Caco-2 (cell line): ENCODE measurements around the gene MICU1. TPM values are rescaled to one million over a fixed set of nuclear protein-coding genes. Genes with fewer than 3 reads are reported as not detected.

Source experiments
- BruUV-seq: library from RNA; stranded (reverse); fragments of 400-500 nt; replicated peaks from 2 replicates; lab custom pipeline; 2021; lab: Mats Ljungman, UMichigan
- CTCF ChIA-PET: fragments of 300-600 bp; sonication (Branson Sonifier 250); formaldehyde crosslinking; loops from one replicate; lab custom pipeline; 2022; ENCODE audit warnings: antibody characterized with exemption; lab: Charles Lee
- POLR2A ChIA-PET: fragments of 300-600 bp; sonication (Branson Sonifier 250); formaldehyde crosslinking; loops from one replicate; lab custom pipeline; 2022; ENCODE audit warnings: antibody characterized with exemption; lab: Charles Lee
- DNase-seq, 2 experiments: peaks; one replicate each; pipeline versions ENCODE4 v3.0.0 to v3.0.0-alpha.2; 2020 to 2022
- H3K27me3 ChIP-seq: replicated peaks from 2 replicates; pipeline ENCODE4 v1.6.0; 2011; ENCODE audit warnings: low read length; ENCODE audit not compliant: control insufficient read depth, insufficient read depth
- H3K36me3 ChIP-seq: 2 replicates; pipeline ENCODE4 v1.5.1; 2011; ENCODE audit warnings: low read length; ENCODE audit not compliant: control insufficient read depth, insufficient read depth
- H3K4me1 ChIP-seq: fragments of 250-450 bp; sonication (Bioruptor Pico); 2 replicates; pipeline ENCODE4 v1.5.1; 2020; ENCODE audit warnings: mild to moderate bottlenecking
- H3K4me3 ChIP-seq: 2 replicates; pipeline ENCODE4 v1.5.1; 2011; ENCODE audit warnings: low read depth, mild to moderate bottlenecking, control low read depth, low read length
- H3K9me3 ChIP-seq: fragments of 250-450 bp; sonication (Bioruptor Pico); 2 replicates; pipeline ENCODE4 v1.5.1; 2020; ENCODE audit warnings: mild to moderate bottlenecking, moderate library complexity
- H3K27ac Mint-ChIP-seq: one replicate; pipeline ENCODE4 v1.8.0; 2022; ENCODE audit warnings: mixed read lengths; ENCODE audit not compliant: unreplicated experiment
- H3K27me3 Mint-ChIP-seq: one replicate; pipeline ENCODE4 v1.8.0; 2022; ENCODE audit warnings: mixed read lengths; ENCODE audit not compliant: insufficient read depth, unreplicated experiment
- H3K36me3 Mint-ChIP-seq: one replicate; pipeline ENCODE4 v1.8.0; 2022; ENCODE audit warnings: mild to moderate bottlenecking, mixed read lengths; ENCODE audit not compliant: insufficient read depth, unreplicated experiment
- H3K4me1 Mint-ChIP-seq: one replicate; pipeline ENCODE4 v1.8.0; 2022; ENCODE audit warnings: low read depth, mixed read lengths; ENCODE audit not compliant: unreplicated experiment
- H3K4me3 Mint-ChIP-seq: one replicate; pipeline ENCODE4 v1.8.0; 2022; ENCODE audit warnings: mild to moderate bottlenecking, moderate library complexity, mixed read lengths; ENCODE audit not compliant: unreplicated experiment
- H3K9me3 Mint-ChIP-seq: one replicate; pipeline ENCODE4 v1.8.0; 2022; ENCODE audit warnings: mixed read lengths; ENCODE audit not compliant: unreplicated experiment
- intact Hi-C: fragments of 100-400 bp; cut with micrococcal nuclease; formaldehyde crosslinking; loops from one replicate; pipeline ENCODE4 v1.10.0; 2022; ENCODE audit not compliant: unreplicated experiment
- total RNA-seq: library from RNA; stranded (reverse); gene quantifications from 2 replicates; pipeline ENCODE4 v1.2.3, GENCODE V29; 2022
- TF ChIP-seq, protein P1 (sequence below), 2 experiments: fragments of 200-600 bp in 1 of 2; IDR thresholded peaks; 1 replicate in 1 of 2; 2 replicates in 1 of 2; pipeline versions ENCODE4 v1.5.1 to v1.8.0; 2011 to 2022; ENCODE audit warnings: antibody characterized with exemption in 1 of 2, control low read depth in 1 of 2, inconsistent platforms in 1 of 2, low read depth in 1 of 2, low read length in 1 of 2, mild to moderate bottlenecking in 1 of 2, moderate library complexity in 1 of 2; ENCODE audit not compliant: insufficient read depth in 1 of 2, severe bottlenecking in 1 of 2, unreplicated experiment in 1 of 2

Gene MICU1
- total RNA-seq, 1 experiment from 2014 or later, result 83.2 TPM

DNA sequence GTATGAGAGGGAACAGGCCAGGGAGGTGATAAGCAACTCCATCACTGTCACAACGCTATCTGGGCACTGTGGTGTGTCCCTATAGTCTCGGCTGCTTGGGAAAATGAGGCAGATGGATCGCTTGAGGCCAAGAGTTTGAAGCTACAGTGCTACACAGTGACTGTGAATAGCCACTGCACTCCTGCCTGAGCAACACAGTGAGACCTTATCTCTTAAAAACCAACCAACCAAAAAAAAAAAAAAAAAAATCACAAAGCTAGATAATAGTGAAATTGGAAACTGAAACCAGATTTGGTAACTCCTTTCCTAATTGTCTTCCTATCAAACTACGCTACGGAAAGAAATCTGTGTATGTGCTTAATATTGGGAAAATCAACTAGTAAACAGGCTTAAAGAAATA lies 14.1 kb downstream of the MICU1 start:
- no peaks in the 10 kb centered on the region; the same call in 1 of the 2 replicates for H3K36me3 ChIP-seq
- TF ChIP-seq, protein P1, sequence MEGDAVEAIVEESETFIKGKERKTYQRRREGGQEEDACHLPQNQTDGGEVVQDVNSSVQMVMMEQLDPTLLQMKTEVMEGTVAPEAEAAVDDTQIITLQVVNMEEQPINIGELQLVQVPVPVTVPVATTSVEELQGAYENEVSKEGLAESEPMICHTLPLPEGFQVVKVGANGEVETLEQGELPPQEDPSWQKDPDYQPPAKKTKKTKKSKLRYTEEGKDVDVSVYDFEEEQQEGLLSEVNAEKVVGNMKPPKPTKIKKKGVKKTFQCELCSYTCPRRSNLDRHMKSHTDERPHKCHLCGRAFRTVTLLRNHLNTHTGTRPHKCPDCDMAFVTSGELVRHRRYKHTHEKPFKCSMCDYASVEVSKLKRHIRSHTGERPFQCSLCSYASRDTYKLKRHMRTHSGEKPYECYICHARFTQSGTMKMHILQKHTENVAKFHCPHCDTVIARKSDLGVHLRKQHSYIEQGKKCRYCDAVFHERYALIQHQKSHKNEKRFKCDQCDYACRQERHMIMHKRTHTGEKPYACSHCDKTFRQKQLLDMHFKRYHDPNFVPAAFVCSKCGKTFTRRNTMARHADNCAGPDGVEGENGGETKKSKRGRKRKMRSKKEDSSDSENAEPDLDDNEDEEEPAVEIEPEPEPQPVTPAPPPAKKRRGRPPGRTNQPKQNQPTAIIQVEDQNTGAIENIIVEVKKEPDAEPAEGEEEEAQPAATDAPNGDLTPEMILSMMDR (IDR thresholded peaks at IDR 0.05; ENCODE audit: insufficient read depth in 1 of 2, low read depth in 1 of 2, low read length in 1 of 2, severe bottlenecking in 1 of 2, unreplicated experiment in 1 of 2), result no peak
- H3K9me3 ChIP-seq, result no peaks in the 10 kb centered on the region
- H3K4me1 ChIP-seq, result no peaks in the 10 kb centered on the region
- peaks cover 6% of the 10 kb centered on the region for H3K36me3 Mint-ChIP-seq
- intact Hi-C loops, result no loop called here
- no peak overlapping the region for H3K4me3 ChIP-seq
- BruUV-seq, result no TSS peak
- H3K27me3 Mint-ChIP-seq, result no peaks in the 10 kb centered on the region
- H3K27ac Mint-ChIP-seq, result no peak overlapping the region
- DNase-seq, result no peak
- H3K27me3 ChIP-seq, result no peaks in the 10 kb centered on the region
- POLR2A ChIA-PET, result no interaction called here
- H3K9me3 Mint-ChIP-seq, result no peaks in the 10 kb centered on the region
- no peak overlapping the region for H3K4me3 Mint-ChIP-seq
- no peaks in the 10 kb centered on the region for H3K4me1 Mint-ChIP-seq
- CTCF ChIA-PET, result interaction anchor here (0.6 kb wide), 1 partner anchor 485 kb away, joined by 3 read pairs; no protein-coding TSS in a partner anchor

DNA sequence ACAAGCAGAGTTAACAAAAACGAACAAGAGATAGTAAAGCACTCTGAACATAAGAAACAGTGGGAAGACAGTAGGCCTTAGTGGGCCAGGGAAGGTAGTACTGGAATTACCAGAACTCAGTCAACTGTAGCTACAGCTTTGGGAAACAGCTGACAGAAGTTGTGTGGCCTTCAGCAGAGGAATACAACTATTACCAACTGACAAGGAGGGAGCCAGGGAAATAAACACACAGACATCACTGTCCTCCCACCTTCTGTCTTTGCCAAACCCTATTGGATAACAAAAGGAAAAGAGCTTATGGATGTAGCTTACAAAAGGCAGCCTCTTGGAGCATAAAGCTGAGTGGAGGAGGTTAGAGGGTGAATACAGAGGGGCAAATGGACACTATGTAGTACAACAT lies 15.4 kb downstream of the MICU1 start:
- Mint-ChIP-seq H3K4me3 (no peak overlapping the region), H3K4me1 (no peaks in the 10 kb centered on the region), H3K36me3 (peaks cover 6% of the 10 kb centered on the region), H3K9me3 (no peaks in the 10 kb centered on the region), H3K27me3 (no peaks in the 10 kb centered on the region), H3K27ac (no peak overlapping the region)
- intact Hi-C loops, result no loop called here
- Histone ChIP-seq H3K36me3 (no peaks in the 10 kb centered on the region; the same call in 1 of the 2 replicates), H3K4me1 (no peaks in the 10 kb centered on the region), H3K9me3 (no peaks in the 10 kb centered on the region), H3K4me3 (no peak overlapping the region), H3K27me3 (no peaks in the 10 kb centered on the region)
- BruUV-seq, result no TSS peak
- ChIA-PET POLR2A (no interaction called here), CTCF (interaction anchor here (1.2 kb wide), 1 partner anchor 86 kb away, joined by 3 read pairs; no protein-coding TSS in a partner anchor)
- TF ChIP-seq, protein P1 (IDR thresholded peaks at IDR 0.05; ENCODE audit: insufficient read depth in 1 of 2, low read depth in 1 of 2, low read length in 1 of 2, severe bottlenecking in 1 of 2, unreplicated experiment in 1 of 2), result no peak
- DNase-seq, result no peak

DNA sequence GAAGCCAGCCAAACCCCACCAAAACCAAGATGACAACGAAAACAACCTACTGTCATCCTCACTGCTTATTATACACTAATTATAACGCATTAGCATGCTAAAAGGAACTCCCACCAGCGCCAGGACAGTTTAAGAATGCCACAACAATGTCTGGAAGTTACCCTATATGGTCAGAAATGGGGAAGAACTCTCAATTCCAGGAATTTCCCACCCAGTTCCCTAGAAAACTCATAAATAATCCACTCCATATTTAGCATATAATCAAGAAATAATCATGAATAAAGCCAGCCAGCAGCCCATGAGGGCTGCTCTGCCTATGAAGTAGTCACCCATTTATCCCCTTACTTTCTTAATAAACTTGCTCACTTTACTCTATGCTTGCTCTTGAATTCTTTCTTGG lies 20.8 kb downstream of the MICU1 start:
- H3K27me3 ChIP-seq, result no peaks in the 10 kb centered on the region
- no peak for DNase-seq
- no peaks in the 10 kb centered on the region; the same call in 1 of the 2 replicates for H3K36me3 ChIP-seq
- Mint-ChIP-seq H3K4me3 (no peak overlapping the region), H3K4me1 (no peaks in the 10 kb centered on the region), H3K9me3 (no peaks in the 10 kb centered on the region), H3K36me3 (peaks cover 6% of the 10 kb centered on the region), H3K27me3 (no peaks in the 10 kb centered on the region), H3K27ac (no peak overlapping the region)
- H3K4me1 ChIP-seq, result no peaks in the 10 kb centered on the region
- no peak overlapping the region for H3K4me3 ChIP-seq
- BruUV-seq, result no TSS peak
- CTCF ChIA-PET, result no interaction called here
- TF ChIP-seq, protein P1 (IDR thresholded peaks at IDR 0.05; ENCODE audit: insufficient read depth in 1 of 2, low read depth in 1 of 2, low read length in 1 of 2, severe bottlenecking in 1 of 2, unreplicated experiment in 1 of 2), result no peak
- no peaks in the 10 kb centered on the region for H3K9me3 ChIP-seq
- POLR2A ChIA-PET, result no interaction called here
- intact Hi-C loops, result no loop called here
